ENCODE results near the gene APIP. TPM values are rescaled to one million over a fixed set of nuclear protein-coding genes. Genes with fewer than 3 reads are reported as not detected.

The APIP gene
- total RNA-seq, 1 donor from 2014 or later, result 19.0 TPM

DNA sequence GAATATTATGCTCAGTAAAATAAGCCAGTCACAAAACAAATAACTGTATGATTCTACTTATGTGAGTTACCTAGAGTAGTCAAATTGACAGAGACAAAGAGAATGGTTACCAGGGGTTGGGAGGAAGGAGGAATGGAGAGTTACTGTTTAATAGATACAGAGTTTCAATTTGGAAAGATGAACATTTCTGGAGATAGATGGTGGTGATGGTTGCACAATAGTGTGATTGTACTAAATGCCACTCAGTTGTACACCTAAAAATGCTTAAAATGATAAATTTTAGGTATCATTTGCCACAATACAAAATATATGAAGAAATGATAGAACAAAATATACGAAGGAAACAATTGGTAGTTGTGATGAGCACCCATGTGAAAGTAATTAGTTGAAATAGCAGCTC is 43.6 kb upstream of the APIP start:
- no peak for FAIRE-seq

DNA sequence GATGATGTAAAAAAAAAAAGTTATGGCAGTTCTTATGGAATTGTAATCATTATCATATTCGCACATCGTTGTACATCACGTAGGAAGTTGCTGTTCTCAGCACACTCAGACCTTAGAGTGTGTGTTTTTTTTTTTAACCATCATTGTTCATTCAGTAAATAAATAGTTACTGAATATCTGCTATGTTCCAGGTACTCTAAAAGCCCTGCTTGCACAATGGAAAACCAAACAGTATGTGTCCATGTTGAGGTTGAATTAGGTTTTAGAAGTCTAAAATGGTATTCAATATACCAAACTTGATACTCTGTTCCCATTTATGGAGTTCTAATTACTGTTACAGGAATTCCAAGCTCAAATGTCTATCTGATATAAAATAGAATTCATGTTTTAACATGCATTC is 41.4 kb upstream of the APIP start:
- H3K27me3 ChIP-seq (ENCODE audit: control insufficient read depth, insufficient read depth, low read length), result no peaks in the 10 kb centered on the region
- DNase-seq (ENCODE audit: low read depth) (no peak), FAIRE-seq (no peak)
- H3K36me3 ChIP-seq (ENCODE audit: control insufficient read depth, insufficient read depth, low read length), result no peaks in the 10 kb centered on the region
- TF ChIP-seq, protein P1, sequence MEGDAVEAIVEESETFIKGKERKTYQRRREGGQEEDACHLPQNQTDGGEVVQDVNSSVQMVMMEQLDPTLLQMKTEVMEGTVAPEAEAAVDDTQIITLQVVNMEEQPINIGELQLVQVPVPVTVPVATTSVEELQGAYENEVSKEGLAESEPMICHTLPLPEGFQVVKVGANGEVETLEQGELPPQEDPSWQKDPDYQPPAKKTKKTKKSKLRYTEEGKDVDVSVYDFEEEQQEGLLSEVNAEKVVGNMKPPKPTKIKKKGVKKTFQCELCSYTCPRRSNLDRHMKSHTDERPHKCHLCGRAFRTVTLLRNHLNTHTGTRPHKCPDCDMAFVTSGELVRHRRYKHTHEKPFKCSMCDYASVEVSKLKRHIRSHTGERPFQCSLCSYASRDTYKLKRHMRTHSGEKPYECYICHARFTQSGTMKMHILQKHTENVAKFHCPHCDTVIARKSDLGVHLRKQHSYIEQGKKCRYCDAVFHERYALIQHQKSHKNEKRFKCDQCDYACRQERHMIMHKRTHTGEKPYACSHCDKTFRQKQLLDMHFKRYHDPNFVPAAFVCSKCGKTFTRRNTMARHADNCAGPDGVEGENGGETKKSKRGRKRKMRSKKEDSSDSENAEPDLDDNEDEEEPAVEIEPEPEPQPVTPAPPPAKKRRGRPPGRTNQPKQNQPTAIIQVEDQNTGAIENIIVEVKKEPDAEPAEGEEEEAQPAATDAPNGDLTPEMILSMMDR (IDR thresholded peaks at IDR 0.05; ENCODE audit: insufficient read depth, low read length, severe bottlenecking), result no peak
- H3K4me3 ChIP-seq (ENCODE audit: low read depth, low read length), result no peak overlapping the region

More for the DNA sequence above, 43.6 kb upstream of the APIP start:
- Histone ChIP-seq H3K27me3 (ENCODE audit: control insufficient read depth, insufficient read depth, low read length) (no peaks in the 10 kb centered on the region), H3K4me3 (ENCODE audit: low read depth, low read length) (no peak overlapping the region), H3K36me3 (ENCODE audit: control insufficient read depth, insufficient read depth, low read length) (no peaks in the 10 kb centered on the region)
- TF ChIP-seq, protein P1 (IDR thresholded peaks at IDR 0.05; ENCODE audit: insufficient read depth, low read length, severe bottlenecking), result no peak
- no peak for DNase-seq (ENCODE audit: low read depth)

DNA sequence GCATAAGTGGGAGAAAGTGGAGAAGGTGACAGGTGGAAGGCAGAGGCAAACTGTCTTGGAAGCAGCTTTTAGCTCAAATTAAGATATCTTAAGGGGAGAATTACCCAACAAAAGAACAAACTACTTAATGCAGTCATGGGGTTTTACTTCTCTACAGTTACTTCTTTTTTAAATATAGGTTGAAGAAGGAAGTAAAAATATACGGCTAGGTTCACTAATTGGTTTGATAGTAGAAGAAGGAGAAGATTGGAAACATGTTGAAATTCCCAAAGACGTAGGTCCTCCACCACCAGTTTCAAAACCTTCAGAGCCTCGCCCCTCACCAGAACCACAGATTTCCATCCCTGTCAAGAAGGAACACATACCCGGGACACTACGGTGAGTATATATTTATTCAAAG is 41.0 kb upstream of the APIP start:
- H3K4me3 ChIP-seq (ENCODE audit: low read depth, low read length), result no peak overlapping the region
- TF ChIP-seq, protein P1 (IDR thresholded peaks at IDR 0.05; ENCODE audit: insufficient read depth, low read length, severe bottlenecking), result no peak
- H3K36me3 ChIP-seq (ENCODE audit: control insufficient read depth, insufficient read depth, low read length), result no peaks in the 10 kb centered on the region
- FAIRE-seq (no peak), DNase-seq (ENCODE audit: low read depth) (no peak)
- no peaks in the 10 kb centered on the region for H3K27me3 ChIP-seq (ENCODE audit: control insufficient read depth, insufficient read depth, low read length)

DNA sequence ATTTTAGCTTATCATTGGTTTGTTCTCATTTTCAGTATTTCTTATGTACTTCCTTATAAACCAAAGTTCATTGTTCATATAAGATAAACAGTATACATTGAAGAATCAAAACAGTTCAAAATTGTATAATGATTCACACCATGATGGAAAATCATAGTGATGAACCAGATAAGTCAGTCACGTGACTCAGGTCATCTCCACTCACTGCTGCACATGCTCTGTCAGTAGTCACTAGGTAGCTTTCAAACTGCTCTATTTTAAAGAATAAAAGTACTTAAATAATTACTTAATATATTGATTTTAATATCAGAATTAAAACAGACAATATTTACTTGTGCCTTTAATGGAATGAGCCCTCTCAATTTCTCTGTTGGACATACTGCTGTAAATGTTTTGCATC is 37.8 kb upstream of the APIP start:
- TF ChIP-seq, protein P1 (IDR thresholded peaks at IDR 0.05; ENCODE audit: insufficient read depth, low read length, severe bottlenecking), result no peak
- no peaks in the 10 kb centered on the region for H3K27me3 ChIP-seq (ENCODE audit: control insufficient read depth, insufficient read depth, low read length)
- FAIRE-seq (no peak), DNase-seq (ENCODE audit: low read depth) (no peak)
- H3K4me3 ChIP-seq (ENCODE audit: low read depth, low read length), result no peak overlapping the region
- H3K36me3 ChIP-seq (ENCODE audit: control insufficient read depth, insufficient read depth, low read length), result no peaks in the 10 kb centered on the region

DNA sequence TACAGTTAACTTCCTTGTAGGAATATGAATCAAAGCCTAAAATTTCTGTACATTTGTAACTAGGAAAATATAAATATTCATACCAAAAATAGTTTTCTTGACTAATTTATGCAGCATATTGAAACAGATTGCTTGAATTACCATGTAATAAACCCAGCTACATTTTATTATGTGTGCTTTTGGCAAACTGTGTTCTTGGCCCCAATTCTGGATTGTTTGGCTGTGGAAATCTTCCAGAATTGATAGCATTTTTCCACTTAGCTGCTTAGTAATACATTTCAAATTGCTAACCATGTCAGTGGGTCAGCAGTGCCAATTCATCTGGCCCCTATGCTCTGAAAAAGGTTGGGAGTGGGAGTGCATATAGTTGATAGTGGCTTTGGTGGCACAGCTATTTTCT is 32.5 kb upstream of the APIP start:
- no peak for DNase-seq (ENCODE audit: low read depth)
- no peak overlapping the region for H3K4me3 ChIP-seq (ENCODE audit: low read depth, low read length)
- no peak for FAIRE-seq
- H3K36me3 ChIP-seq (ENCODE audit: control insufficient read depth, insufficient read depth, low read length), result no peaks in the 10 kb centered on the region
- TF ChIP-seq, protein P1 (IDR thresholded peaks at IDR 0.05; ENCODE audit: insufficient read depth, low read length, severe bottlenecking), result no peak
- no peaks in the 10 kb centered on the region for H3K27me3 ChIP-seq (ENCODE audit: control insufficient read depth, insufficient read depth, low read length)

DNA sequence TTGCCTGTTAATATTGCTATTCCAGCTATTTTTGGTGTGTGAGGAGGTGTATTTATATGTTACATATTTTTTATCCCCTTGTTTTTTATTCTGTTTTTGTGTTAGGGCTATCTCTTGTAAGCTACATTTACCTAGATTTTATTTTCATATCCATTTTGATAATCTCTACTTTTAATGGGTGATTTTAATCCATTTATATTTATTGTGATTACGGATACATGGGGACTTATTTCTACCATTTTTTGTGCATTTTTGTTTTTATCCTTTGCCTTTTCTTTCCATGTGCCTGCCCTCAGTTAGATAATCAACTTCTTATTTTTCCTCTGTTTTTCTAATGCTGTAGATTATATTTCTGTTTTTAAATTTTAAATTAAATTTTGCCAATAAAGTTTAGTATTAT is 28.5 kb upstream of the APIP start:
- DNase-seq (ENCODE audit: low read depth) (no peak), FAIRE-seq (no peak)
- Histone ChIP-seq H3K27me3 (ENCODE audit: control insufficient read depth, insufficient read depth, low read length) (no peaks in the 10 kb centered on the region), H3K36me3 (ENCODE audit: control insufficient read depth, insufficient read depth, low read length) (peaks cover 2% of the 10 kb centered on the region), H3K4me3 (ENCODE audit: low read depth, low read length) (no peak overlapping the region)
- TF ChIP-seq, protein P1 (IDR thresholded peaks at IDR 0.05; ENCODE audit: insufficient read depth, low read length, severe bottlenecking), result no peak

Data from bronchial epithelial cell (primary cell).